Measurements from ENCODE around the gene CNTNAP5.

Gene CNTNAP5

DNA sequence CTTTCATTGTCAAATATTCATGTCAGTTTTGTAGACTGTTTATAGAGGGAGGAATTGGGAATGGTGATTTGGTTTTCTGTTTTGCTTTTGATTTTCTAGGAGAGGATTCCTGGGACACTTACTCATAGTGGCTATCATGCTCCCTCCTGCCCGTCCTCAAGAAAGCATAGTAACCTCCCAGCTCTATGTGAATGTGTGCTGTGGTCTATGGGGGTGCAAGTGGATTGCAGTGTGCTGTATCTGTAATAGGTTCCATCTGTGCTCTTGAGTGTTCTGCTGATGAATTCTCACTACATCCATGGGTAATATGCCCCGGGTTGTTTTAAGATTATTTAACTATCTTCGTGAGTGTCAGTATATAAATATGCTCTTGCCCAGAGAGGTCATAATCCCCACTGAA lies 811.3 kb downstream of the CNTNAP5 start:
- DNase-seq = no peak

DNA sequence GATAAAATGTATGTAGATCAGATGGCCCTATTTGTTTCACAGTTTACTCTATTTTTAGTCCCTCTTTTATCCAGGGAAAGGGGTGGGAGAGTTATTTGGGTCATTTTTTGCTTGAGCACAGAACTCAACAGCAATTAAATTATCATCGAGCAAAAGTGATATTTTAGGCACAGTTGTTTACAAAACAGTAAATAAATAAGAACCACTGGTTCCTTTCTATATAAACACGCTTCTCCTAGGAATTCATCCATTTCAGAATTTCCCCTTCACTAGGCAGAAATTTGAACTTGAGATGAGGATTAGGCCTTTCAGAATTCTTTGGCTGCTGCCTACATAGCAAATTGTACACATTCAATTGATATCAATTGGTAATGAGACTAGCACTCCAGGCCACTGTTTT lies 812.4 kb downstream of the CNTNAP5 start:
- no peak for DNase-seq

DNA sequence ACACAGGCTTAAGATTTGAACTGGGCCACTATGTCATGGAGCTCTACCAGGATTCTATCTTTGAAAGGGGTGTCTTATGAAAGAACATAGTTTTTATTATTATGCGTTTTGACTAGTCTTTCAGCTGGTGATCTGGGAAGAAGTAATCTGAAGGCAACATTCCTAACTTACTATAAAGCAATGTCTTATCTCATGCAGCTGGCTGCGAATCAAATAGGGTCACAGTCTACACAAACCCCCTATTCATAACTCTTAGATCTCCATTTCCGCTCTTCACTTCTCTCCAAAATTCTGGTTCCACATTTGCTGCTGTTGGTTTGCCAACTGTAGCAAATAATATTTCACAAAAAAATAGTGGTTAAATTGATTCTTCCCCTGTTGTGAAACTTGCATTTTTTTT lies 813.3 kb downstream of the CNTNAP5 start:
- DNase-seq = no peak

DNA sequence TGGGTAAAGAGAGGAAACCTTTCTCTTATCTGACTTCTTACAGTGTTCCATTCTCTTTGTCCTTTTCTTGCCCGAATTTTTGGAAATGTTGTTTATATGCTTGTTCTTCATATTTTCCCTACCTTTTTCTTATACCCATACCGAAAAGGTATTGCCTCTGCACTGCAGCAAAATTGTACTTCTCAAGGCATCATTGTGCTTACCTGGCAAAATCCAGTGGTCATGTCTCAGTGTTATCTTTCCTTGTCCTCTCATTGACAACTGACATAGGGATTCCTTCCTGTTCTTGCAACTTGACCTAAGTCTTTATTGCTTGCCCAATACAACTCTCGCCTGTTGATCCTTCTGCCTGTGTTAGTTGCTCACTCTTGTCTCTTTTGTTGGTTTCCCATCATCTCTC lies 842.2 kb downstream of the CNTNAP5 start:
- DNase-seq = no peak

DNA sequence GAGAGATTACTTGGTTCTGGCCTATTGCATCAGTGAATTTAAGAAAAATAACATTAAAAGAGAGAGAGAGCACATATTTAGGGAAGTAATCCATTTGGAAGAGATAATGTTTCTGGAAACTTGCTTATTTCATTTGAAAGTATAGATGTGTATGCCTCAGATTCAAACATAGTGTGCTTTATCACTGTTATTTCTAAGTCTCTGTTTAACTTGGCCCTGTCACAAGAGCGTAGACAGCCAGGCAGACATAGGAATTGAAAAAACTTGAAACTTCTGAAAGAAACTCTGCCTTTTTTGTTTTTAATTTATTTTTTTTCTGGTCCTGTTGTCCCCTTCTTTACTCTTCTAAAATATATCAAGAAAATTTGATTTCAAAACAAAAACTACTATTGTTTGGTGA lies 849.1 kb downstream of the CNTNAP5 start:
- DNase-seq = no peak

DNA sequence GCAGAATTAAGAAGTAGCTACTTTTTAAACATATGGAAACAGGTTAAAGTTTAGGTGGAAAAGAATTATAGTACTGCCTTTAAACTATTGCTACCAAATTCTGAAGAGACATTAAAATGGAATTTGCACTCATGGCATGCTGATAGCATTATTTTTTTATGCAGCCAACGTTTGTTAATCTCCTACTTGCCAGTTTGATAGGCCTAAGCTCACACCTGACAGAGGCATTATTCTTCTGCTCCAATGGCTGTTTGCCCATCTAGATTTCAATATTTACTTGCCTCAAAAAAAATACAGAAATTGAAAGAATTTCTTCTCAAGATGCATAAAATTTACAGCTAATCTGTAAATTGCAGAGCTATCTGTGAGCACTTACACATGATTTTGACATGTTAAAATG lies 849.6 kb downstream of the CNTNAP5 start:
- DNase-seq = no peak

DNA sequence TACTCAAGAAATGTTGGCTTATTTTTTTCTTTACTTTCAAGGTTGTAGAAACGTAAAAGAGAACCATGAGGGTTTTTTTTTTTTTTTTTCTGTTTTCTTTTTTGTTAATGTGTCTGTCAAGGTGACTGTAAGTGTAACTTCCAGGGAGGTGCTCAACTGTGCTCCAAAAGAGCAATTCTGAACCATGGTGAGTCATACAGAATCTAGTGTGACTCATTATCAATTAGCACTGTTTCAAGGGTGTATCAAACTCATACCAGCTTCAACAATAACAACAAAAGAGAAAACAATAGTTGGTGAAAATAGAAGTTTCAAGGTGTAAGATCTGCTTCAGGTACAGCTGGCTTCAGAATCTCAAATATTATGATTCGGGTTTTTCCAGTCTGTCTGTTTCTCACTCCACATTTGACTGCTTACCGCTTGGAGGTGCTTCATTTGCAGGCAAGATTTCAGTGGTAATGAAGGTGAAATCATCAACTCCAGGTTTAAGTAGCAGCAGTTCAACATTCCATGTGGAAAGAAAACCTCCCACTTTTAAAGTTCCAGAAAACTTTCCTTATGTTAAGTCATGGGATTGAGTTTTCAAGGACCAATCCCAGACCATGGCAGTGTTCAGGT lies 850.6 kb downstream of the CNTNAP5 start:
- no peak for DNase-seq

DNA sequence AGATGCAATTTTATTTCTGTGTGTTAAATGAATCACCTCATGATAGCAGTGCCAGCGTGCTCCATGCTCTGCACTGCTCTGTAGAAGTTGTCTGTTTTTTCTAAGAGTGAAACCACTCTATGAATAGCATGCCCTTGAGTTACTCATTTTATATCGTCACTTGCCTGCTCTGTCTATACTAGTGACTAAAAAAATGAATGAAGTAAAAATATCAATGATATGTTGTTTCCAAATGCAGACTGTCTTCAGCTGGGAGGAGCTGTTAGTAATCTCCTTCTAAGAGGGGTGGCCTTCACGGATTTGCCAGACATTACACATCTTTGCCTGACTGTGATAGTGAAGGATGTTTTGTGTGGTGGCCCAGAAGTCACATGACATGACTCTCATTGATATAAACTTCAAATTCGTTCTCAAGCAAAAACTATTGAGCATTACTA lies 852.1 kb downstream of the CNTNAP5 start:
- DNase-seq = no peak

DNA sequence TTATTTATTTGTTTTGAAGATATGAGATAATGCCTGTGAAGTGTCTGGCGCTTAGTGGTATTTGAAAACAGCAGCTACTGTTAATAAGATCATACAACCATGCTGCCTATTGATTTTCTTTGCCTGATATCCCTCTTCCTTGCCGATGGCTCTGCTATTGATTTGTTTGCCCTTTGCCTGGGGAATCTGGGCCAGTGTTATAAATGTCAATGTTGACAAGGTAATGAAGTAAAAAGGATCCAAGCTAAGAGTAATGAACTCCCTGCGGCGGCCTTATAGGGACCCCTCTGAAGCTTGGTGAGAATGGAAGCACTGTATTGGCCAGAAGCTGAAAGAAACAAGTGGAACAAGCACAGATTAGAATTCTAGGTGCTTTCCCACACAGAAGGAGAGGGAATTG lies 854.6 kb downstream of the CNTNAP5 start:
- no peak for DNase-seq

DNA sequence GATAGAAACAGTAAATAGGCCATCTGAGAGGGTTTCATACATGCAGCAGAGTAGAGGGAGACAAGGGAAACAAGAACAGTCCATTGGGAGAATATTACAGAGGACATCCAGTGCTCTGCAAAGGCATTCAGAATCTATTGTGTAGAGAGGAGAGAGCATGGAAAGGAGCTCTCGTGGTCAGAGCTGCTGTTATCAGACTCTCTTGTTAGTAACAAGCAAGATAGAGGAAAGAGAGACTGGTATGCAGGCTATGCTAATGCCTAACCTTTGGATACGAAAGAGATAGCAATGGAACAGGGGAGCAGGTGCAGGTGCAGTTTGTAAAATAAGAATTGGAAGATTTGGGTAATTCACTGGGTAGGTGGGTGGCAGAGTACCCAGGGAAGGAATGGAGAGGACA lies 855.9 kb downstream of the CNTNAP5 start:
- no peak for DNase-seq

DNA sequence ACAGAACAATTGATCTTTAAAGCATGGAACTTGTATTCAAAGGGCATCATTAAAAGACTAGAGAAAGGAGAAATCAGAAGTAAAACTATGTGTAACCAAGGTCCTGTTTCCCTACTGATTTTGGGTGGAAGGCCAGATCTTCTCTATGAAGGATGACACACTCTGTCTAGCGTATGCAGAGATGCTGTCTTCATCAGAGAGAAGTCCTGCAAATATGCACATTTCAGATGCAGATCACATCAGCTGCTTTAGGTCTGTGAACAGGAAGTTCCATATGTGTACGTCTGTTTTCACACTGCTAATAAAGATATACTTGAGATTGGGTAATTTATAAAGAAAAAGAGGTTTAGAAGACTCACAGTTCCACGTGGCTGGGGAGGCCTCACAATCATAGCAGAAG lies 857.3 kb downstream of the CNTNAP5 start:
- DNase-seq = no peak

DNA sequence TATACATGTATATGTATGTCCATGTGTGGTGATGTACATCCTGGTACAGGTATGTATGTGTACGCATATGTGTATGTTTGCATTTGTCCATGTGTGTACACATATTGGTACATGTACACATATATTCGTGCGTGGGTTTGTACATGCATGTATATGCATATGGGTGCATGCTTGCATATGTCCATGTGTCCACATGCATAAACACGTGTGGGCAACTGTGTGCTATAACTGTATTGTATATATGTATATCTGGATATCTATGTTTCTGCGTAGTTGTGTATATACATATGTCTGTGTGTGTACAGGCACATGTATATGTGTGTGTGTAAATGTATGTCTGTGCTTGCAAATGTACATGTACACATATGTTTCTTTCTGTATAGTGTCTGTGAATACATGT lies 858.5 kb downstream of the CNTNAP5 start:
- no peak for DNase-seq

DNA sequence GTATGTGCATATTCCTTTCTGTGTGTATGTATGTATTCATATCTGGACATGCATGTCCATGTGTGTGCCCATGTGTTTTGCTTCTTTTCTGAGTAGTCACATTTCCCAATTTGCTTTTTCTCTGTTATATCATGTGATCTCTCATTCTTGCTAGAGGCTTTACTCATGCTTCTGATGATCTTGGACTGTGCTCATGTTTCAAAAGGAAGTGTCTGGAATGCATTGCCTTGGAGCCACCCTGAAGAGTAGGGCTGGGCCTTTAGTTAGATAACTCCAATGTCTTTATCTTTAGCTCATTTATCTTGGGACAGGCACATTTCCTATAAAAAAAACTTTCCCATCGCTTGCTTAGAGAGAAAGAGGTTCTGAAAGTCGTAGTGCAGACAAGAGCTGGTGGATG lies 859.2 kb downstream of the CNTNAP5 start:
- DNase-seq = no peak

DNA sequence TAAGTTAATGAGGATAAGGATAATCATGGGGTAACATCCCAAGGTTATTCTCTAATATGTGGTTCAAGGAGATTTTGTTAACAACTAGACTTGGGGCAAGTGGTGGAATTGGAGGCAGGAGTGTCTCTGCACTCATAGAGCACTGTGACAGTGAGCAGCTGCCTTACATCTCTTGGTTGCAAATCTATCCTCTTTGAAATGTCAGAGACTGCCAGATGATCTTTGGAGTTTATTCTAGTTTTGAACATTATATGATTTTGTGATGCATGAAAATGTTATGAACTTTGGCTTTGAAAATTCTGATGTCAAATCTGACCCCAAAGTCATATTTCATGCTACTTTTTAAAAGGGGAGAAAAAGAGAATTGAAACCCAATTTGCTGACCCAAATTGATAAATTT lies 861.1 kb downstream of the CNTNAP5 start:
- DNase-seq = no peak

DNA sequence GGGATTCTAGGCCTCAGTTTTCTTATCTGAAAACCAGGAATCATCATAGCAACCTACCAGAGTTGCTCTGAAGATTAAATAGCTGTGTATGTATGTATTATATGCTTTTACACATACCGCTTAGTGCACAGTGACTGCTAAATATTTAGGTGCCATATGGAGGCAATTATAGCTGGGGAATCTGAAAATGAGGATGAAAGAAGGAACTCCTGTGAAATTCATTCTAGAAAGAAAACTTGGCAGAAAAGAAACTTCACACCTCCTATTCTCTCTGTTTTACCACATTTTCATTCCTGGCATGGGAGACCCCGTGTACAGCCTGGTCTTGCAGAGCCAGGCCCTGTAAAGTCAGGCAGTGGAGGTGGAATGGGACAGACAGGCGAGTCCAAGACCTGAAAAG lies 862.4 kb downstream of the CNTNAP5 start:
- DNase-seq = no peak

DNA sequence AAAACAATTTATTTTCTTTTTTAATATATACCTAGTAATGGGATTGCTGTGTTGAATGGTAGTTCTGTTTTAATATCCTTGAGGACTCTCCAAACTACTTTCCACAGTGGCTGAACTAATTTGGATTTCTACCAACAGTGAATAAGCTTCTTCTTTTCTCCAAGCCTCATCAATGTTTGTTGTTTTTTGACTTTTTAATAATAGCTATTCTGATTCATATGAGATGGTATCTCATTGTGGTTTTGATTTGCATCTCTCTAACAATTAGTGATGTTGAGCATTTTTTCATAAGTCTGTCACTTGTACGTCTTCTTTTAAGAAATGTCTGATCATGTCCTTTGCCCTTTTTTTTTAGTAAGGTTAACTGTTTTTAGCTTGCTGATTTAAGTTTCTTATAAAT lies 863.3 kb downstream of the CNTNAP5 start:
- no peak for DNase-seq

DNA sequence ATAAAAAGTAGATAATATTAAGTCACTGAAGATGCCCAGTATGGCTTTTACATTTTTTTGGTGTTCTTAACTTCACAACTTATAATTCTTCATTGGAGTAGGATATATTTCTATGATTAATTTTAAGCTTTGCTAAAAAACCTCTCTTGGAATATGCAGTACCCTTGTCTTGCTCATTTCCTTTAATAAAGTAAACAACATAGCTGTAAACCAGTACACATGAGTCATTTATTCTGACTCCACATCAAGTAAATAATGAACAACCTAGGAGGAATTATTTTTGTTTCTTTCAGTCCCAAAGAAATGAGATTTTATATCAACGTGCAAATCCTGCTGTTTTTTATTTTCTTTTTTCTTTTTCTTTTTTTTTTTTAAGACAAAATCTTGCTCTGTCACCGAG lies 869.1 kb downstream of the CNTNAP5 start:
- no peak for DNase-seq

DNA sequence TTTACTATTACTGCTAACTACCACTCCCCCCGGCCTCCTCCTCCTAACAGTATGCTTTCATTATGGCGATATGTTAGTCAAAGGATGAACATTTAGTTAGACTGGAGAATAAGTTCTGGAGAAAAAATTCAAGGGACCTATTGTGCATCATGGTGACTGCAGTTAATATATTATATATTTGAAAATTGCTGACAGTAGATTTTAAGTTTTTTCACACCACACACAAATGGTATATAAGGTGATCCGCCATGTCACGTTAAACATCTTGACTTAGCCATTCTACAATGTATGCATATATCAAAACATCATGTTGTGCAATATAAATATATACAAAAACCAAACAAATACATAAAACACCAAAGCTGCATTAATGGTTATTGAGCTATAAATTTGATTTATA lies 873.7 kb downstream of the CNTNAP5 start:
- DNase-seq = no peak

DNA sequence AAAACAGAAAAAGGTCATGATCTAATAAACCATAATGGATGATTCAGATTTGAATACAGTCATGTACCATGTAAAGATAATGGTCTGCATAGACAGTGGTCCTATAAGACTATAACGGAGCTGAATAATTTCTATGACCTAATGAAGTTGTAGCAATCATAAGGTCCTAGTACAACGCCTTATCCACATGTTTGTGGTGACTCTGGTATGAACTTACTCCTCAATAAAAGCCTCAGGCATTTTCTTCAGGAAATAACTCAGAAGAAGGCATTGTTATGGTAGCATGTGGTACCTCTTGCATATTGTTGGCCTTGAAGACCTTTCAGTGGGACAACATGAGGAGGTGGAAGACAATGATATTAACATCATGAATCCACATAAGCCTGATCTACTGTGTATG lies 883.3 kb downstream of the CNTNAP5 start:
- no peak for DNase-seq

DNA sequence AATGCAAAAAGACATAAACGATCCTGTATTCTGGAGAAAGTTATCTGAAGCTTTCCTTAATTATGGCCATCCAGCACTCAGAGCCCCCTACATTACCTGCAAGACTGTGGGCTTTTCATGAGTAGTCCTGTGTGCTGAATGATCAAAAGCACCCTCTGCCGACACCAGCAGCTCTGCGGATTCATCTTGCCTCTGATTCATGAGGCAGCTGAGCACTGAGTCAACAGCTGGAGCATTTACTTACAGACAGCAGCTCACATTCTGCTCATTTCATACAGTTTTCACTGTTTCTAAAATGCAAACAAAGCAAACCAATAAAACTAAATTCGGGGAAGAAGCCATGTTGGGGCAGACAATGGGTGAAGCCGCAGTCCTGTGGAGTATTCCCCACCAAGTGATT lies 886.5 kb downstream of the CNTNAP5 start:
- no peak for DNase-seq

DNA sequence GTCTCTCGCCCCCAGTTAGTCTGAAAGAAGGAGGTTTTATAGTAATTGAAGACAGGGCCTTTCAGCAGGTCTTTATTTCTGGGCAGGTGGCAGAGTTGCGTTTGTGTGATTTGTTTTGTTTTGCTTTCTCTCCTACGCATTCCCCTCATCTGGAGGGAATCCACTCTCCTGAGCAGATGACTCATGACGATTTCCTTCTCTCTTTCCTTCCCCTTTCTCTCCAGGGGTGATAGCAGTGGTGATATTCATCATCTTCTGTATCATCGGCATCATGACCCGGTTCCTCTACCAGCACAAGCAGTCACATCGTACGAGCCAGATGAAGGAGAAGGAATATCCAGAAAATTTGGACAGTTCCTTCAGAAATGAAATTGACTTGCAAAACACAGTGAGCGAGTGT lies 888.8 kb downstream of the CNTNAP5 start:
- DNase-seq = no peak

DNA sequence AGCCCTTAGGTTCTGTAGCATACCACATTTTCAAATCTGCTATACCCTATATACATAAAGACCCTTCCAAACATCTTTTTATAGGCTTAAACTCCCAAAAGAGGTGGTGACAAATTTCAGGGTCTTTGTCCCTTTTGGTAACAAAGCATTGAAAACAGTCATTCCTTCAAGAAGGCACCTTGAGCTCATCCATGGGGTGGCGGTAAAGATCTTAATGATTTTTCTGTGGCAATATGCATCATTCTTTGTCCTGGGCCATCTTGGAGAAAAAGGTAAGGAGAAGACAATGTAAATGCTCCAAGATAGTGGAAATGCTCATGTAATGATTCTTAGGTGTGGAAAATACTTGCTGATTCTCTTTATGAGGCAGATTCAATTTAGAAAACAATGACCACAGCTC lies 890.5 kb downstream of the CNTNAP5 start:
- no peak for DNase-seq

DNA sequence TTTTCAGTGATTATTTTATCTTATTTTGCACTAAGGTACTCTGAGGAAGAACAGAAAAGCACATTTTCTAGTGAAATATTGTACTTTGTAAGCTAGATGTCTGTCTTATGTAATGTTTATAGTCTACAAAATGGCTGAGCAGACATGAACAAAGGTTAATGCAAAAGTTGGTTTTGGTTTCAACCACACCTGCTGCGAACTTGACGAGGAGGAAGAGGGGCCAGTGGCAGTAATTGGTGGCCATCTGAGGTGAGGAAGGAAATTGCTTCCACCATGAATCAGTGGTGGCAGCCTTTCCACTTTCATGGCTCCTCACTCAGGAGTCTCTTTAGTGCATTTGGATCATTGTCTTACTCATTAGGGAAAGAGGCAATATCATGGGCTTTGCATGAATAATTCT lies 894.2 kb downstream of the CNTNAP5 start:
- no peak for DNase-seq

DNA sequence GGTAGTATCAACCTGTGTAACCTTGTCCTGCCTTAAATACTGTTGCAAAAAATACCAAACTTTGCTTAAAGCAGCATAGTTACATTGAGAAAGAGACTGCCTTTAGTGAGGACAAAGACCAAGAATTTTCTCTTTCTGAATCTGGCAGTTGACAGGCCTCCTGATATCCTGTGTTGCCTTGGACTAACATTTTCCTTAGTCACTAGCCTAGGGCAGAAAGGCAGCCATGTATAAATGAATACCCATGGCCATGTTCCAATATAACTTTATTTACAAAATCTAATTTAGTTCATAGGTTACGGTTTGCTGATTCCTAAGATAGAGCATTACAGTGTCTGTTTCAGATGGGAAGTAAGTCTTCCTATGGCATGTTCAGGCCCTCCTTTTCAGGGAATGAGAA lies 895.4 kb downstream of the CNTNAP5 start:
- no peak for DNase-seq

DNA sequence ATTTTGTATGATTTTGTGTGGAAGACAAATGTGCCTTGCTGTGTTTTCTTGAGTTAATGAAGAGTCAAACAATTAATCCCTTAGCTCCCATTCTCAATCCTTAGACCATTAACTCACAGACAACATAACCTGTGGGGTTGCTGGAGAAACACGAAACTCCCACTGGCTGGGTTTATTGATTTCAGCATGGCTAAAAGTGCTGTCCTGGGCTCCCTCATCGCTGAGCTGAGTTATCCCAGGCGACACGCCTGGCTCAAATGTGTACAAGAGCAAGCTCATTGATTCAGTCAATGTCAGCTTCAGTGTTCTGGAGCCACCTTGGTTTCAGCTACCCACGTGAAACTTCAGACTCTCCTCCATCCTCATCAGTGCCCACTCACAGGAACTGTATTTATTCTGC lies 896.1 kb downstream of the CNTNAP5 start:
- no peak for DNase-seq

DNA sequence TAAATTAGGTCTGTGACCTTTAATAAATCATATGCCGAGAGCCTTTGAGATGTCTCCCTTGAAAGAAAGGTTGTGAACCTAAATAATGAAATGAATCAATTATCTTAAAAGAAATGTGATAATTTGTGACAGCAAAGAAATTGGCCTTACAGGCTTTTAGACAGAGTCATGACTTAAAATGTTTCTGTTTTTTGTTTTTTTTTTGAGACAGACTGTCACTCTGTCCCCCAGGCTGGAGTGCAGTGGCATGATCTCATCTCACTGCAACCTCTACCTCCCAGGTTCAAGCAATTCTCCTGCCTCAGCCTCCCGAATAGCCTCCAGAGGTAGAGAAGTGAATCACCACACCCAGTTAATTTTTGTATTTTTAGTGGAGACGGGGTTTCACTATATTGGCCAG lies 898.0 kb downstream of the CNTNAP5 start:
- no peak for DNase-seq
